Stimulated activated CD8-positive, alpha-beta memory T cell treated with anti-CD3 and anti-CD28 coated beads, Interleukin-4, amount 100 ng/mL, for 1 hour (primary cell): ENCODE data around the gene CLDN3.
"Not testable (repeated sequence)": the region's sequence is repeated elsewhere in the genome, so short reads cannot be mapped to it uniquely, and the experiment has no call there.

Experiments
- DNase-seq, 2 donors: peaks; one replicate each; pipeline ENCODE4 v3.0.0-alpha.2; 2020; ENCODE audit warnings: low read depth in 2 of 2, low spot score in 1 of 2

CLDN3 gene

GRCh38 chr7:73770002-73770859 is at the start of gene CLDN3:
Gene CLDN3, minus strand, starts transcription at chr7:73770270. Its CDS starts 221 bp downstream, at chr7:73770049.
- no peak for DNase-seq

GRCh38 chr7:73817121-73817520 is 47.1 kb upstream of the CLDN3 start:
- no peak for DNase-seq

GRCh38 chr7:73815436-73815835 is 45.4 kb upstream of the CLDN3 start:
- DNase-seq: no peak

GRCh38 chr7:73812996-73813395 is 42.9 kb upstream of the CLDN3 start:
- no peak for DNase-seq

GRCh38 chr7:73811760-73812168 is 41.7 kb upstream of the CLDN3 start:
- DNase-seq: peak; percentile 9 to 27

GRCh38 chr7:73810998-73811360 is 40.9 kb upstream of the CLDN3 start:
- no peak for DNase-seq

GRCh38 chr7:73809467-73809951 is 39.4 kb upstream of the CLDN3 start:
- no peak for DNase-seq

- no peak for DNase-seq
Observed at GRCh38 chr7:73802459-73802858, 32.4 kb upstream of the CLDN3 start.

GRCh38 chr7:73801577-73801976 is 31.5 kb upstream of the CLDN3 start:
- no peak for DNase-seq

- no peak for DNase-seq
Observed at GRCh38 chr7:73799282-73800141, 29.4 kb upstream of the CLDN3 start.

- not testable (repeated sequence) for DNase-seq
Observed at GRCh38 chr7:73797176-73797575, 27.1 kb upstream of the CLDN3 start.

- DNase-seq: not testable (repeated sequence)
Observed at GRCh38 chr7:73796656-73797055, 26.6 kb upstream of the CLDN3 start.

- DNase-seq: not testable (repeated sequence)
Observed at GRCh38 chr7:73795188-73795587, 25.1 kb upstream of the CLDN3 start.

- DNase-seq: not testable (repeated sequence)
Observed at GRCh38 chr7:73791170-73791690, 21.2 kb upstream of the CLDN3 start.

GRCh38 chr7:73789051-73789450 is 19.0 kb upstream of the CLDN3 start:
- DNase-seq: no peak

GRCh38 chr7:73787786-73788048 is 17.6 kb upstream of the CLDN3 start:
- DNase-seq: not testable (repeated sequence)

- no peak for DNase-seq
Observed at GRCh38 chr7:73786588-73786987, 16.5 kb upstream of the CLDN3 start.

GRCh38 chr7:73779517-73779916 is 9.4 kb upstream of the CLDN3 start:
- no peak for DNase-seq

- no peak for DNase-seq
Observed at GRCh38 chr7:73778801-73779389, 8.8 kb upstream of the CLDN3 start.

GRCh38 chr7:73774923-73775322 is 4.9 kb upstream of the CLDN3 start:
- DNase-seq: no peak

- no peak for DNase-seq
Observed at GRCh38 chr7:73773700-73774517, 3.8 kb upstream of the CLDN3 start.
